ENCODE results near the gene NOS3. TPM values are rescaled to one million over a fixed set of nuclear protein-coding genes. Genes with fewer than 3 reads are reported as not detected.

Gene NOS3
- total and polyA plus RNA-seq, 2 donors from 2014 or later = 9.3 to 51.7 TPM

DNA sequence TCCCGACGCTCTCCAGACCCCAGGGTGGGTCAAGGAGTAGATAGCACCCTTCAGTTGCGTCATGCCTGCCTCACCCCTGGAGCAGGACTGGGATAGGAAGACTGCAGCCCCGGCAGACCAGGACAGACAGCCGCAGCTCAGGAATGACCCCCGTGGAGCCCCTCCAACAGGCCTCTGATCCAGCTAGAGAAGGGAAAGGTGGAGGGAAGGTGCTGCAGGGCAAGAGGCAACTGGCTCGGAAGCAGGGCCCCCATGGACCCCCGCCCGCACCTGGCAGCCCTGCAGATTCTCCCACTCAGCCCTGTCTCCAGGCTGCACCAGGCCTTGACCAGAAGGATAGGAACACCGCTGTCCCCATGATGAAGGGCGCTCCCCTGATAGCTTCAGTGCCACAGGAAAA is 20.4 kb upstream of the NOS3 start:
- DNase-seq = no peak
- no peaks in the 10 kb centered on the region for H3K9me3 ChIP-seq (ENCODE audit: control insufficient read depth in 2 of 3, insufficient read depth in 1 of 3, low read length in 3 of 3)
- no peak overlapping the region for H3K4me3 ChIP-seq (ENCODE audit: low read length in 3 of 3)
- no peaks in the 10 kb centered on the region for H3K36me3 ChIP-seq (ENCODE audit: control insufficient read depth in 2 of 3, insufficient read depth in 3 of 3, low read length in 3 of 3)
- H3K27ac ChIP-seq (ENCODE audit: low read depth in 2 of 2, low read length in 2 of 2) = no peak overlapping the region
- intact Hi-C loops (cut with DNase I) = no loop called here
- TF ChIP-seq, protein P1, sequence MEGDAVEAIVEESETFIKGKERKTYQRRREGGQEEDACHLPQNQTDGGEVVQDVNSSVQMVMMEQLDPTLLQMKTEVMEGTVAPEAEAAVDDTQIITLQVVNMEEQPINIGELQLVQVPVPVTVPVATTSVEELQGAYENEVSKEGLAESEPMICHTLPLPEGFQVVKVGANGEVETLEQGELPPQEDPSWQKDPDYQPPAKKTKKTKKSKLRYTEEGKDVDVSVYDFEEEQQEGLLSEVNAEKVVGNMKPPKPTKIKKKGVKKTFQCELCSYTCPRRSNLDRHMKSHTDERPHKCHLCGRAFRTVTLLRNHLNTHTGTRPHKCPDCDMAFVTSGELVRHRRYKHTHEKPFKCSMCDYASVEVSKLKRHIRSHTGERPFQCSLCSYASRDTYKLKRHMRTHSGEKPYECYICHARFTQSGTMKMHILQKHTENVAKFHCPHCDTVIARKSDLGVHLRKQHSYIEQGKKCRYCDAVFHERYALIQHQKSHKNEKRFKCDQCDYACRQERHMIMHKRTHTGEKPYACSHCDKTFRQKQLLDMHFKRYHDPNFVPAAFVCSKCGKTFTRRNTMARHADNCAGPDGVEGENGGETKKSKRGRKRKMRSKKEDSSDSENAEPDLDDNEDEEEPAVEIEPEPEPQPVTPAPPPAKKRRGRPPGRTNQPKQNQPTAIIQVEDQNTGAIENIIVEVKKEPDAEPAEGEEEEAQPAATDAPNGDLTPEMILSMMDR (IDR thresholded peaks at IDR 0.05; ENCODE audit: borderline replicate concordance, extremely low read depth, insufficient read depth) = no peak
- no peaks in the 10 kb centered on the region for H3K27me3 ChIP-seq (ENCODE audit: control insufficient read depth, insufficient read depth, low read length)
- peaks cover 0 to 6% (median 0%) of the 10 kb centered on the region in 3 donors for H3K4me1 ChIP-seq (ENCODE audit: control insufficient read depth in 2 of 3, insufficient read depth in 2 of 3, low read depth in 1 of 3, low read length in 3 of 3)
- no peak overlapping the region for H3K9ac ChIP-seq (ENCODE audit: low read length in 3 of 3)
- FAIRE-seq = no peak

DNA sequence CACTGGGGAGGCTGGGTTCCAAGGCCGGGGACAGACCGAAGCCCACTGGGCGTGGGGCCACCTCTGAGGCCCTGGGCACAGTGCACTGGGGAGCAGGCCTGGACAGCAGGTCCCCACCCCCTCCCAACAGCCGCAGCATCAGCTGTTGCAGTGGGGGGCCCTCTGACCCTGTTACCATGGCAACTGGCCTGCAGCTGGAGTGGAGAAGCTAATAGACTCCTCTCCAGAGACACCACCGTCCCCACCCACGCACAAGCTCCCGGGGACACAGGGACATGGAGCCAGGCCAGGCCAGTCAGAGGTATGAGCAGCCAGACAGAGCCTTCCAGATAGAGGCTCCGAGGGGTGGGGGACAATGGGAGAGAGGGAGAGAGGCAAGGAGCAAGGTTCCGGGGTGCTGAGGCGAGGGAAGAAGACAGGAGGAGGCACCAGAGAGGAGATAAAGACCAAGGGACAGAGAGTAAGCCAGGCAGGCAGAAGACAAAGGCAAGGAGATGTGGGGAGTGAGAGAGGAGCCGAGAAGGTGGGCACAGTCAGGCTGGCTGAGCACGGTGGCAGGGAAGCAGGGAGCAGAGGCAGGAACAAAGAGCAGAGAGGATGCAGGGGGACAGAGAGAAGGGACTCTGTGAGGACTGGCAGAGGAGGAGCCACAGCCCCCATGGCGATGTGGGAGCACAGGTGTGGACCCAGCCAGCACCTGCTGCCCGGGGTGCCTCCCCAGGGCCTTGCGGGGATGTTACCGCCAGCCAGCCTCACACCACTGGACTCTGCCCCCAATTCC is 19.4 kb upstream of the NOS3 start:
- FAIRE-seq (no peak), DNase-seq (peak in 4 of 5 donors; percentile 87 to 93 (median 88))
- no peaks in the 10 kb centered on the region for H3K36me3 ChIP-seq (ENCODE audit: control insufficient read depth in 2 of 3, insufficient read depth in 3 of 3, low read length in 3 of 3)
- peaks cover 0 to 3% (median 0%) of the 10 kb centered on the region in 3 donors for H3K4me1 ChIP-seq (ENCODE audit: control insufficient read depth in 2 of 3, insufficient read depth in 2 of 3, low read depth in 1 of 3, low read length in 3 of 3)
- no peak overlapping the region for H3K4me3 ChIP-seq (ENCODE audit: low read length in 3 of 3)
- no peak overlapping the region for H3K27ac ChIP-seq (ENCODE audit: low read depth in 2 of 2, low read length in 2 of 2)
- intact Hi-C loops (cut with DNase I) = no loop called here
- no peaks in the 10 kb centered on the region for H3K9me3 ChIP-seq (ENCODE audit: control insufficient read depth in 2 of 3, insufficient read depth in 1 of 3, low read length in 3 of 3)
- H3K27me3 ChIP-seq (ENCODE audit: control insufficient read depth, insufficient read depth, low read length) = no peaks in the 10 kb centered on the region
- H3K9ac ChIP-seq (ENCODE audit: low read length in 3 of 3) = no peak overlapping the region
- TF ChIP-seq, protein P1 (IDR thresholded peaks at IDR 0.05; ENCODE audit: borderline replicate concordance, extremely low read depth, insufficient read depth) = no peak

DNA sequence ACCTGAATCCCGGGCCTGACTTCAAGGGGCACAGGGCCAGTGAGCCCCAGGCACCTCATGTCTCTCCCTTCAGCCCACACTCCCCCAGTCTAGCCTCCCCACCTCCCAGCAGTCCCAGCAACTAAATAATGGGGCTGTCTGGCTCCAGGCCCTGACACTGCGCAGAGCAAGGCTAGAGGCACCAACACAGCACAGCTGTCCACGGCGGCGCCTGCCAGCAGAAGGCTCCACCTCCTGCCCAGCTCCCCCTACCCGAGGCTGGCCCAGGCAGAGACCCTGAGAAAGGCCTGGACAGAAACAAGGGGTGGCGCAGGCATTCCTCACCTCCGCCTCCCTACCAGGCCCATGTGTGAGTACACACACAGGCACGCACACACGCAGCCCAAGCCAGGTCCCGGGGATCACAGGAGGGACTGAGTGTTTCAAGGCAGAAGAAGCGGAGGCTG is 18.8 kb upstream of the NOS3 start:
- H3K27ac ChIP-seq (ENCODE audit: low read depth in 2 of 2, low read length in 2 of 2) = no peak overlapping the region
- no peak overlapping the region for H3K4me3 ChIP-seq (ENCODE audit: low read length in 3 of 3)
- FAIRE-seq (no peak), DNase-seq (peak in 2 of 5 donors; percentile 81 to 83)
- peaks cover 4% of the 10 kb centered on the region for H3K27me3 ChIP-seq (ENCODE audit: control insufficient read depth, insufficient read depth, low read length)
- intact Hi-C loops (cut with DNase I) = no loop called here
- H3K9me3 ChIP-seq (ENCODE audit: control insufficient read depth in 2 of 3, insufficient read depth in 1 of 3, low read length in 3 of 3) = no peaks in the 10 kb centered on the region
- H3K36me3 ChIP-seq (ENCODE audit: control insufficient read depth in 2 of 3, insufficient read depth in 3 of 3, low read length in 3 of 3) = no peaks in the 10 kb centered on the region
- H3K4me1 ChIP-seq (ENCODE audit: control insufficient read depth in 2 of 3, insufficient read depth in 2 of 3, low read depth in 1 of 3, low read length in 3 of 3) = peaks cover 0 to 3% (median 0%) of the 10 kb centered on the region in 3 donors
- TF ChIP-seq, protein P1 (IDR thresholded peaks at IDR 0.05; ENCODE audit: borderline replicate concordance, extremely low read depth, insufficient read depth) = no peak
- no peak overlapping the region for H3K9ac ChIP-seq (ENCODE audit: low read length in 3 of 3)
